HepG2 (cell line): ENCODE data around the gene ZNF839. TPM values are rescaled to one million over a fixed set of nuclear protein-coding genes. Genes with fewer than 3 reads are reported as not detected.

Source experiments
- ATAC-seq: fragments of 200-7000 bp; cut with Tn5 transposase; 3 replicates; pipeline ENCODE4 v1.9.1; 2020; ENCODE audit warnings: mild to moderate bottlenecking, moderate library complexity
- BruUV-seq: library from RNA; stranded (reverse); fragments of 400-500 nt; replicated peaks from 2 replicates; lab custom pipeline; 2021; lab: Mats Ljungman, UMichigan
- CTCF ChIA-PET: fragments of 300-600 bp; formaldehyde crosslinking; extraction: SDS; loops from one replicate; lab custom pipeline; 2021; ENCODE audit warnings: low total read pairs, inconsistent platforms, low intra/inter-chr PET ratio; lab: Yijun Ruan, JAX
- POLR2A ChIA-PET: fragments of 350-600 bp; sonication (Branson Sonifier 250); formaldehyde crosslinking; loops from one replicate; lab custom pipeline; 2020; ENCODE audit warnings: antibody characterized with exemption, inconsistent platforms; lab: Yijun Ruan, JAX
- DNase-seq: peaks from one replicate; pipeline ENCODE4 v3.0.0-alpha.2; 2015; ENCODE audit warnings: low spot score
- FAIRE-seq: peaks from 3 replicates; lab custom pipeline; 2011; peaks lifted over from hg19 to GRCh38; lab: Jason Lieb, UNC
- H2AFZ ChIP-seq: one replicate; pipeline ENCODE4 v1.6.1; 2011; ENCODE audit warnings: low read length, inconsistent platforms
- H3K27ac ChIP-seq: fragments of 300-600 bp; 3 replicates; pipeline ENCODE4 v1.8.0; 2011; ENCODE audit warnings: mixed run types, mild to moderate bottlenecking, mixed read lengths, low read length, inconsistent platforms; ENCODE audit not compliant: insufficient read depth; ENCODE audit errors: extremely low read length
- H3K27me3 ChIP-seq, 2 experiments: fragments of 200-600 bp in 1 of 2; 2 replicates in 1 of 2; 3 replicates in 1 of 2; pipeline versions ENCODE4 v1.6.0 to v1.8.0; 2011; ENCODE audit warnings: low read length in 2 of 2, mild to moderate bottlenecking in 2 of 2, moderate library complexity in 2 of 2, inconsistent platforms in 1 of 2; ENCODE audit not compliant: insufficient read depth in 2 of 2, control insufficient read depth in 1 of 2
- H3K36me3 ChIP-seq, 2 experiments: fragments of 200-600 bp in 1 of 2; replicated peaks in 1 of 2; 2 replicates in 1 of 2; 3 replicates in 1 of 2; pipeline versions ENCODE4 v1.5.1 to v1.8.0; 2011; ENCODE audit warnings: low read length in 2 of 2, inconsistent platforms in 1 of 2; ENCODE audit not compliant: insufficient read depth in 2 of 2, control insufficient read depth in 1 of 2
- H3K4me1 ChIP-seq: 2 replicates; pipeline ENCODE4 v1.5.1; 2012; ENCODE audit warnings: low read length, inconsistent platforms; ENCODE audit not compliant: insufficient read depth
- H3K4me2 ChIP-seq: 2 replicates; pipeline ENCODE4 v1.6.0; 2011; ENCODE audit warnings: low read depth, low read length, inconsistent platforms
- H3K4me3 ChIP-seq, 3 experiments: fragments of 200-600 bp in 1 of 3; sonication (generic), shearing (Covaris generic) in 1 of 3; replicated peaks in 1 of 3; 2 replicates each; pipeline ENCODE4 v1.5.1; 2011 to 2016; ENCODE audit warnings: low read length in 3 of 3, inconsistent platforms in 2 of 3, low read depth in 2 of 3, mild to moderate bottlenecking in 2 of 3, control low read depth in 1 of 3, mixed read lengths in 1 of 3; ENCODE audit not compliant: insufficient read depth in 1 of 3
- H3K79me2 ChIP-seq: one replicate; pipeline ENCODE4 v1.6.1; 2011; ENCODE audit warnings: low read length, inconsistent platforms; ENCODE audit not compliant: insufficient read depth
- H3K9ac ChIP-seq: 2 replicates; pipeline ENCODE4 v1.6.0; 2011; ENCODE audit warnings: mild to moderate bottlenecking, low read depth, low read length, inconsistent platforms; ENCODE audit not compliant: insufficient read depth
- H3K9me3 ChIP-seq: 2 replicates; pipeline ENCODE4 v1.5.1; 2012; ENCODE audit warnings: mild to moderate bottlenecking, low read length
- H4K20me1 ChIP-seq: 2 replicates; pipeline ENCODE4 v1.6.0; 2011; ENCODE audit warnings: inconsistent platforms, mild to moderate bottlenecking, low read length, moderate library complexity; ENCODE audit not compliant: insufficient read depth
- BRF2 ChIP-seq: sonication (generic); formaldehyde crosslinking; IDR thresholded peaks from 2 replicates; pipeline ENCODE4 v1.8.1; 2022; ENCODE audit warnings: mild to moderate bottlenecking, missing genetic modification reagents
- HNRNPL ChIP-seq: fragments of 200-400 bp; formaldehyde crosslinking; IDR thresholded peaks from 2 replicates; pipeline ENCODE4 v1.6.1; 2017; ENCODE audit warnings: mild to moderate bottlenecking, low read depth, low read length
- HOXD1 ChIP-seq: sonication (generic); formaldehyde crosslinking; IDR thresholded peaks from 2 replicates; pipeline ENCODE4 v1.5.0; 2020; ENCODE audit warnings: missing genetic modification reagents
- KDM5A ChIP-seq: fragments of 200-600 bp; sonication (generic); IDR thresholded peaks from 2 replicates; pipeline ENCODE4 v1.7.0; 2018; ENCODE audit warnings: antibody characterized with exemption, mild to moderate bottlenecking, low read length, borderline replicate concordance
- KMT2A ChIP-seq: sonication (generic); formaldehyde crosslinking; IDR thresholded peaks from 2 replicates; pipeline ENCODE4 v1.4.0; 2020; ENCODE audit warnings: missing genetic modification reagents
- MTF1 ChIP-seq: sonication (generic); formaldehyde crosslinking; IDR thresholded peaks from 2 replicates; pipeline ENCODE4 v1.5.0; 2020; ENCODE audit warnings: missing genetic modification reagents
- NR2C2 ChIP-seq: sonication (generic); formaldehyde crosslinking; IDR thresholded peaks from 2 replicates; pipeline ENCODE4 v1.4.0; 2020; ENCODE audit warnings: missing genetic modification reagents, mild to moderate bottlenecking, moderate library complexity, borderline replicate concordance
- PHF20 ChIP-seq: sonication (generic); formaldehyde crosslinking; IDR thresholded peaks from 2 replicates; pipeline ENCODE4 v1.5.0; 2020; ENCODE audit warnings: mild to moderate bottlenecking, missing genetic modification reagents
- SIN3A ChIP-seq: IDR thresholded peaks from 2 replicates; pipeline ENCODE4 v1.6.1; 2011; ENCODE audit warnings: low read depth, mild to moderate bottlenecking, control low read depth, low read length, borderline replicate concordance
- SKIL ChIP-seq: sonication (generic); formaldehyde crosslinking; IDR thresholded peaks from 2 replicates; pipeline ENCODE4 v1.8.0; 2022; ENCODE audit warnings: missing genetic modification reagents, mild to moderate bottlenecking, moderate library complexity, borderline replicate concordance
- TAF15 ChIP-seq: fragments of 200-400 bp; formaldehyde crosslinking; IDR thresholded peaks from one replicate; pipeline ENCODE4 v1.6.1; 2018; ENCODE audit warnings: mild to moderate bottlenecking, low read depth, low read length; ENCODE audit not compliant: poor library complexity, severe bottlenecking
- ZNF101 ChIP-seq: sonication (generic); formaldehyde crosslinking; IDR thresholded peaks from 2 replicates; pipeline ENCODE4 v1.4.0; 2020; ENCODE audit warnings: mild to moderate bottlenecking, low read depth, missing genetic modification reagents, borderline replicate concordance
- ZNF234 ChIP-seq: sonication (generic); formaldehyde crosslinking; conservative IDR thresholded peaks from 2 replicates; pipeline ENCODE4 v1.5.1; 2020; ENCODE audit warnings: mild to moderate bottlenecking, missing genetic modification reagents
- ZNF251 ChIP-seq: sonication (generic); formaldehyde crosslinking; IDR thresholded peaks from 2 replicates; pipeline ENCODE4 v1.9.0; 2021; ENCODE audit warnings: mild to moderate bottlenecking, missing genetic modification reagents
- ZNF567 ChIP-seq: sonication (generic); formaldehyde crosslinking; IDR thresholded peaks from 2 replicates; pipeline ENCODE4 v1.8.1; 2023; ENCODE audit warnings: mild to moderate bottlenecking, missing genetic modification reagents, borderline replicate concordance
- ZNF678 ChIP-seq: sonication (generic); formaldehyde crosslinking; IDR thresholded peaks from 2 replicates; pipeline ENCODE4 v1.4.0; 2020; ENCODE audit warnings: mild to moderate bottlenecking, missing genetic modification reagents
- ZNF710 ChIP-seq: sonication (generic); formaldehyde crosslinking; IDR thresholded peaks from 2 replicates; pipeline ENCODE4 v1.5.0; 2020; ENCODE audit warnings: mild to moderate bottlenecking, missing genetic modification reagents, borderline replicate concordance
- WGBS: methylation state at CpG from one replicate; pipeline ENCODE4 v1.1.6; 2017; ENCODE audit warnings: low lambda C conversion rate; 5-methylcytosine and 5-hydroxymethylcytosine counted together
- in situ Hi-C: cut with HindIII; loops from 2 replicates; pipeline ENCODE4 v1.10.0; 2017; ENCODE audit warnings: low pct_unique_long_range_greater_than_20kb; ENCODE audit not compliant: extremely low pct_ligation_motif_present
- intact Hi-C: fragments of 100-400 bp; cut with micrococcal nuclease; formaldehyde crosslinking; loops from one replicate; pipeline ENCODE4 v1.10.0; 2022; ENCODE audit not compliant: unreplicated experiment
- polyA plus RNA-seq, 8 experiments: library from polyadenylated mRNA; depleted of rRNA in 3 of 8; stranded (reverse) in 7 of 8; unstranded in 1 of 8; fragments of >200 nt; fragmentation: Illumina TruSeq in 4 of 8; extraction: Trizol in 4 of 8; gene quantifications; 2 replicates each; pipeline versions ENCODE4 v1.2.1 to v1.2.3, GENCODE V29; 2011 to 2016; ENCODE audit warnings: low read depth in 4 of 8, missing spikeins in 1 of 8, mixed read lengths in 1 of 8; ENCODE audit not compliant: insufficient read depth in 1 of 8
- total RNA-seq, 5 experiments: library from RNA; depleted of rRNA; stranded (reverse); fragments of >200 nt; fragmentation: Illumina TruSeq; extraction: Trizol; gene quantifications; 2 replicates each; pipeline ENCODE4 v1.2.3, GENCODE V29; 2016; ENCODE audit warnings: low read depth in 1 of 5

Gene ZNF839
- total and polyA plus RNA-seq, 2 of the 13 experiments (the other 11 are each of a cell fraction or from before 2014, with no cell fraction given), result 11.1 to 12.8 TPM

GRCh38 chr14:102315121-102315520 lies 4.4 kb upstream of the ZNF839 start (continued):
- TF ChIP-seq HNRNPL, result no peak
- TF ChIP-seq SIN3A, result 0 out of 2 replicates have a peak, but pooled peaks have one; percentile 38
- TF ChIP-seq NR2C2, result no peak
- no peak for TF ChIP-seq MTF1

GRCh38 chr14:102316338-102316742 lies 3.2 kb upstream of the ZNF839 start:
- Histone ChIP-seq H3K4me1 (peaks cover 49% of the 10 kb centered on the region), H4K20me1 (no peaks in the 10 kb centered on the region), H3K9me3 (no peaks in the 10 kb centered on the region), H3K36me3 (no peaks in the 10 kb centered on the region), H3K4me3 (peak overlapping the region; percentile 77 to 97 (median 86)), H3K9ac (peak overlapping the region; percentile 79), H3K27ac (peak overlapping the region; percentile 80), H2AFZ (peak overlapping the region; percentile 93), H3K27me3 (no peaks in the 10 kb centered on the region; a peak in 1 of 5 replicates), H3K4me2 (peak overlapping the region; percentile 86), H3K79me2 (peaks cover 7% of the 10 kb centered on the region)
- WGBS, result 2% methylated on average over 10 of the region's 10 CpGs
- DNase-seq, result peak; percentile 44
- no peak for FAIRE-seq
- in situ Hi-C loops (loop anchor here (5.0 to 10.0 kb wide), 2 partner anchors 242 to 354 kb away; partner anchors contain the start of gene DYNC1H1), intact Hi-C loops (loop anchor here (5.0 kb wide), 2 partner anchors 174 to 201 kb away; no protein-coding TSS in a partner anchor)
- ATAC-seq, result no peak
- no TSS peak for BruUV-seq
- ChIA-PET CTCF (interaction anchor here (1.5 to 1.7 kb wide), 2 partner anchors 21 to 81 kb away, joined by 3 to 4 read pairs; no protein-coding TSS in a partner anchor), POLR2A (interaction anchor here (0.6 to 1.4 kb wide), 2 partner anchors 12 to 1602 kb away, joined by 3 to 4 read pairs; no protein-coding TSS in a partner anchor)
- no peak for TF ChIP-seq TAF15
- no peak for TF ChIP-seq ZNF567
- TF ChIP-seq ZNF251, result no peak
- peak; percentile 38; the same call in 1 of the 2 replicates for TF ChIP-seq KDM5A
- no peak for TF ChIP-seq ZNF101 (CRISPR knock-in tag)
- TF ChIP-seq ZNF710 (CRISPR knock-in tag), result no peak
- TF ChIP-seq ZNF678, result no peak
- TF ChIP-seq BRF2, result 0 out of 2 replicates have a peak, but pooled peaks have one; percentile 3
- TF ChIP-seq HOXD1, result no peak
- no peak for TF ChIP-seq ZNF234 (CRISPR knock-in tag)
- TF ChIP-seq PHF20 (CRISPR knock-in tag), result no peak
- no peak for TF ChIP-seq KMT2A (CRISPR knock-in tag)
- no peak; the same call in 1 of the 2 replicates for TF ChIP-seq SKIL (CRISPR knock-in tag)
